Lung microvascular endothelial cell (primary cell): ENCODE measurements around the gene NDUFS1. TPM values are rescaled to one million over a fixed set of nuclear protein-coding genes. Genes with fewer than 3 reads are reported as not detected.
"Not testable (repeated sequence)": the region's sequence is repeated elsewhere in the genome, so short reads cannot be mapped to it uniquely, and the experiment has no call there.

Experiments
- DNase-seq, 2 donors: peaks; one replicate each; pipeline versions ENCODE4 v3.0.0 to v3.0.0-alpha.2; 2010; ENCODE audit warnings: low read depth in 2 of 2
- total RNA-seq: library from RNA; depleted of rRNA; stranded (reverse); fragments of >200 nt; gene quantifications from 2 replicates; pipeline ENCODE4 v1.2.1, GENCODE V29; 2014

NDUFS1 gene
- total RNA-seq, 1 donor from 2014 or later, result 101 TPM

DNA sequence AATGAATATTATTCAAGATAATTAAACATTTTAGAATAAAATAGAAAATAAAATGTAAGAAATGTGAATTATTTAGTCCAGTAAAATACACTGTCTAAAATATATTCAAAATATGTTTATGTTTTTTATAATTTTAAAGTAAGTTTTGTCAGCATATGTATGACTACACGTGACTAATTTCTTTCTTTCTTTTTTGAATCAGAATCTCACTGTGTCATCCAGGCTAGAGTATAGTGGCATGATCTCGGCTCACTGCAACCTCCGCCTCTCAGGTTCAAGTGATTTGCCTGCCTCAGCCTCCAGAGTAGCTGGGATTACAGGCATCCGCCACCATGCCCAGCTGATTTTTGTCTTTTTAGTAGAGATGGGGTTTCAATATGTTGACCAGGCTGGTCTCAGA, 54.2 kb downstream of the NDUFS1 start:
- DNase-seq, result no peak

DNA sequence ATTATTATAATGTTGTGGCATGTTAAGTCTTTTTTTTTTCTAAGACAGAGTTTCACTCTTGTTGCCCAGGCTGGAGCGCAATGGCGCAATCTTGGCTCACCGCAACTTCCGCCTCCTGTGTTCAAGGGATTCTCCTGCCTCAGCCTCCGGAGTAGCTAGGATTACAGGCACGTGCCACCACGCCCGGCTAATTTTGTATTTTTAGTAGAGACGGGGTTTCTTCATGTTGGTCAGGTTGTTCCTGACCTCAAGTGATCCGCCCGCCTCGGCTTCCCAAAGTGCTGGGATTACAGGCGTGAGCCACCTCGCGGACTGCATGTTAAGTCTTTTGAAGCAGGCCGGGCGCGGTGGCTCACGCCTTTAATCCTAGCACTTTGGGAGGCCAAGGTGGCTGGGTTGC, 60.4 kb downstream of the NDUFS1 start:
- not testable (repeated sequence) for DNase-seq

DNA sequence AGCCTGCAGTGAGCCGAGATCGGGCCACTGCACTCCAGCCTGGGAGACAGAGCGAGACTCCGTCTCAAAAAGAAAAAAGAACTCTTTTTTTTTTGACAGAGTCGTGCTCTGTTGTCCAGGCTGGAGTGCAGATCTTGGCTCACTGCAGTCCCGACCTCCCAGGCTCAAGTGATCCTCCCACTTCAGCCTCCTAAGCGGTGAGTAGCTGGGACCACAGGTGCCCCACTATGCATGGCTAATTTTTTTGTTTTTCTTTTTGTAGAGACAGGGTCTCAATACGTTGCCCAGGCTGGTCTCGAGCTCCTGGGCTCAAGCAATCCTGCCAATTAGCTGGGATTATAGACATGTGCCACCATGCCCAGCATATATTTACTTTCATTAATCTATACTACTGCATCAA, 60.8 kb downstream of the NDUFS1 start:
- no peak for DNase-seq

DNA sequence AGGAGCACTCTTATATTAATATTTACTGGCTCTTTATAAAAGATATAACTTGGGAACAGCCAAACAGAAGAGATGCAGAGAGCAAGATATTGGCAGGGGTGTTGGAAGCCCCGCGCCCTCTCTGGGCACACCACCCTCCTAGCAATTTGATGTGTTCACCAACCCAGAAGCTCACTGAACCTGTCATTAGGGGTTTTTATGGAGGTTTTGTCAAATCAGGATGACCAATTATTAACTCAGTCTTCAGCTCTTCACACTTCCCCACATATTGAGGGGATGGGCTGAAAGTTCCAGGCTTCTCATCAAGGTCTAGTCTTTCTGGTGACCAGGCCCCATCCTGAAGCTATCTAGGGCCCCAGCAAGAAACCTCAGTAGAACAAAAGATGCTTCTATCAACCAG, 62.4 kb downstream of the NDUFS1 start:
- DNase-seq, result no peak

DNA sequence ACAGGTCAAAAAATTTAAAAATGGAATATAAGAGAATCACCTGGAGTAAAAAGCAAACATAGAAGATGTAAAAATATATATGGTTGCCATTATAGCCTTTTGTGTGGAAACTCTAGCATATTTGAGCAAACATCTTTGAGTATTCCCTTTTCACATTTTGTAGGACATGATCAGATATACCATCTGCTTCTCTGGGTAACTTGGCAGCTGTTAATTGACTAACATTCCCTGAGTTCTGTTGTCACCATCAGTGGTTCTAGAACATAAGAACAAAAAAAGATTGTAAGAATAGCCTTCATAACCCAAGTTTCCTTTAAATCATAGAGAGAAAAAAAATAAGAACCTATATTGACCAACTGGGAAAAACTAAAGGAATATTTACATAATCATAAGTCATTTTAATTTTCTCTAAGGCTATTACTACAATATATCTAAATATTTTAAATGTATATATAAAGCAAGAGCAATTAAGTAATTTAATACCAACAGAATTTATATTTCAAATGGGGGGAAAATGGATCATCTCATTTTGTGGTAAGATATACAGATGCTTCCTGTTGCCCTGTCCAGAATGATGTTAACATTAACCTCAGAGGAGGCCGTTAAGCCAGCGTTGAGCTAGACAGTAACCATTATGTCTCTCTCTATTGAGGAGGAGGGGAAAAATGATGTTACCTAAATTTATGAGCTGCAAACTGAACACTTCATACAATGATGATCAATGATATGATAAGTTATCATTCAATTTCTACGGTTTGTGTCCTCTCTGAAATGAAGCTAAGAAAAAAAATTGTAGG, 63.5 kb downstream of the NDUFS1 start:
- DNase-seq, result peak in 1 of 2 donors; percentile 12

DNA sequence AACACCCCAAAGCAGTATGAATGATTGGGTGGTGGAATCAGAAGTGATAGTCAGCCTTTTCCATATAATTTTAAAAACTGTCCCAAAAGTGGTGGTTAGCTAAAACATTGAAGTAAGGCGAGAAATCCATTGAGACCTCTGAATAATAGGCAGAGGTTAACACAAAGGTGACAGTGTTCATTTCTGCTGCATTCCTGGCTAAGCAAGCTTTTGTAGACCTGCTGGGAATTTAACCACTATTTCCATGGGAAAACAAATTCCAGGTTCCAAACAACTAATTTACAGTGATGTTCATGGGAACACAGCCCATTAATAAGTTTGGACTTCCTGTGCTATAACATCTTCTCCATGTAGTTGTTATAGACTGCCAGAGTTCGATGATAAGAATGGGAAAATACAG, 66.9 kb downstream of the NDUFS1 start:
- peak in 1 of 2 donors; percentile 40 for DNase-seq

DNA sequence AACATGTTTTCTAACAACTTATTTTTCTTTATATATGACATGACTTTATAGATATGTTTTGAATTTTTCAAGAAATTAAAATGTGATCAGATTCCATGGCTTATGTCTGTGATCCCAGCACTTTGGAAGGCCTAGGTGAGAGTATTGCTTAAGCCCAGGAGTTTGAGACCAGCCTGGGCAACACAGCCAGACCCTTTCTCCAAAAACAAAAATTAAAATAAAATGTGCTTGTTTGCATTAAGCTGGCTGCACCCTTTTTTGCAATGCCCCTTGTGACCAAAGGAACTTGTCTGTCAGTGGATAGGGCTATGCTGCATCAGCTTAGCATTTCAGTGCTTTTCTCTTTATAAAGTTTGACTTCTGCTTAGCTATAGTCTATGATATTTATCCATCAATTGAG, 71.0 kb downstream of the NDUFS1 start:
- DNase-seq, result no peak

DNA sequence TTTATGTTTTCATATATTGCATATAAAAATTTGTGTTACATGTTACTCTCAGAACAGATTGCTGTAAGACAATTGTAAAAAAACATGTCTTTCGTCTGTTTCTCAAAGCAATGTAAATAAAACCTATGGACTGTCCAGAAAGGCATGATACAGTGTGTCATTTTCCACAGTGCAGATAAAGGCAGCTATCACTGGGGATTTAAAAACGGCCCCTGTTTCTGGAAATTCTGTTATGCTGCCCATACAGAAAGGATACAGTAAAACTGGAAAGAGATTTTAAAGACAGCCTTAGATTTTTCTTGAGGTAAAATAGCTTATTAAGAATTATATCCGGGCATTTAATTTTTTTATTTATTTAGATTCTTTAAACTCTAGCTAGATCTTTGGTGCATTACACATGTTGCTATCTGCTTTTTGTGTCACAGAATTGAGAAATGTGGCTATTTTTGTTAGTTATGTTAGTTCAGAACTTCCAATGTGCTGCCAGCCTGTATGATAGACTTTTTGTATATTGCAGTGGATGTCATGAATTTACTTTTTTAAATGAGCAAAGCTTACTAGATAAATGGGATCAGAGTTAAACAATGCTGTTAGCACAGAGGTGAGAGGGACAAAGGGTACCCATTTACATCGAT, 72.4 kb downstream of the NDUFS1 start:
- peak; percentile 34 to 38 for DNase-seq

DNA sequence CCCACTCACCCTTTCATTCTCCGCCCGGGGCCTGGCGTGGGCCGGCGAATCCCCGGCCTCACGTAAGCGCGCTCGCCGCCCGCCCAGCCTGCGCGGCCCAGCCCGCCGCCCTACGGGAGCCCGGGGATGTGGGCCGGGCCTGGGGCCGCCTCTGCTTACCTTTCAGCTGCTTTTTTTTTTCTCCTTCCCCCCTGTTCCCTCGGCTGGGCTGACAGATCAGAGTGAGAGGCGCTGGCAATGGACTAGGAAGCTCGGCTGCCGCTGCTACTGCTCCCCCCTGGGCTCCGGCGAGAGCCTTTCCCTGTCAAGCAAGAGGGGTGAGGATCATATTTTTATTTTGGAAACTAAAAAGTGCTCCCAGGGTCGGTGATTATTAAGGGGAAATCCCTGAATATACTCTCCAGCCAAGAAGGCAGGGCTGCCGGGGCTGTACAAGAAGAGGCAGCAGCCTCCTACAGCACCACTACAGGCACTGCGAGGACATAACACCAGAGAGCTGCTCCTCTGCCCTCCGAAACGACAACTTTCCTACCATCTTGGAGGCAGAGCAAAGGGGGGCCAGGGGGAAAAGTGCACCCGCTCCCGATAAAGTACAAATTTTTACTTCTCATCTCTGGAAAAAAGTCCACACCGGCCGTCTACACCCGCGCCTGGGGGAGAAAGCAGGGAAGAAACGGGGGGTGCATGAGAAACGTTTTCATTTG, 73.3 kb downstream of the NDUFS1 start, which contains the start of gene INO80D:
Gene INO80D (minus strand): TSS at position 433 of the 704 bp plus-strand sequence. CDS start 23,158 bp downstream, outside the sequence.
- peak; percentile 89 to 90 for DNase-seq

DNA sequence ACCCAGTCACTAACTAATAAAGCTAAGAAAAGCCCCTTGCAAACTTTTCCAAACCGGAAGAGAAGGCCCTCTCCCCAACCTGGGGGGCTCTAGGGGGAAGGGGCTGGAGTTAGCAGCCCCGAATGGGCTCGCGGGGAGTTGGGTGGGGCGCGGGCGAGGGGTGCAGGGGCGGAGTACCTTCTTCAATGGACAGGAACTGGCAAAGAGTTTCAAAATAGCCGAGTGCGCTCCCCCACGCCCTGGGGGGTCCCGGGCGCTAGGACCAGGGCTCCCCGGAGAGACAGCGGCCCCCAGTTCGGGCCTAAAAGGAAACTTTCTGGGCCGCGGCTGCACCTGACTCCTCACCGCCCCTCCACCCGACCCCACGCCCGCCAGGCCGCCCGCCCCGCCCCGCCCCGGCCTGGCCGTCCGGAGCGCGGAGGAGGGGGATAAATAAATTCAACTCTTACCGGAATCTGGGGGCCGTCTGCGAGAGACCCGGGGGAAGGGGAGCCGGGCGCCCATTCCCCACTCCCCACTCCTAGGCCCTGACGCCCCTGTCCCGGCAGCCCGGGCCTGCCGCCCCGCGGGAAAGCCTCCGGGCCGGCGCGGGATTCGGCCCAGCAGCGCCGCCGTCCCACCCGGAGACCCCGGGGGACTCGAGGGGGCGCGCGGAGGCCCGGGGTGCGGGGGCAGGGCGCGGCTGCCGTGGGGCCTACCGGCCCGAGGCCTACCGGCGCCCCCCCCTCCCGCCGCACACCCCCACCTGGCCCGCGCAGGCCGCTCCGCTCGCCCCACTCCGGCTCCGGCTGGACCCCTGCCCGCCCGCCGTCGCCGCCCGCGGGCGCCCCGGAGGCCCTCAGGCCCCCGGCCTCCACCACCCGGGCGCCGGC, 74.1 kb downstream of the NDUFS1 start:
- DNase-seq, result peak; percentile 26 to 53

DNA sequence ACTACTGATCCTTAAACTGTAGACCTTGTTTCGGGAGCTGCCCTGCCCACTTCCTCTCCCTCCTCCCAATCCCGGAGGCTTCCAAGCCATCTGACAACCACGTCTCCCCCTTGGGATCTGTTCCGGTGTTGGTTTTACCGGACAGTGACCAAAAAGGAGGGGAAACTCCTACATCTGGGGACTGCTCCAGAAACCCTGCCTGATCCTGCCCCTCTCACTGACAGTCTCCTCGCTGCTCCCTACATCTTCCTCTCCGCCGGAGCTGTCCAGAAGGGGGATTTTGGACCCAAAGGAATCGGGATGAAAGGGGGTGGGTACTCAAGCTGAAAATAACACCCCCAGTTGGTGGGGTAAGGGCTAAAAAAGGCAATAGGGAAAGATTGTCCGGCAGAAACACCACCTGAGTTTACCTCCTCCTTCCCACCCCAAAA, 74.8 kb downstream of the NDUFS1 start:
- peak; percentile 39 to 78 for DNase-seq

DNA sequence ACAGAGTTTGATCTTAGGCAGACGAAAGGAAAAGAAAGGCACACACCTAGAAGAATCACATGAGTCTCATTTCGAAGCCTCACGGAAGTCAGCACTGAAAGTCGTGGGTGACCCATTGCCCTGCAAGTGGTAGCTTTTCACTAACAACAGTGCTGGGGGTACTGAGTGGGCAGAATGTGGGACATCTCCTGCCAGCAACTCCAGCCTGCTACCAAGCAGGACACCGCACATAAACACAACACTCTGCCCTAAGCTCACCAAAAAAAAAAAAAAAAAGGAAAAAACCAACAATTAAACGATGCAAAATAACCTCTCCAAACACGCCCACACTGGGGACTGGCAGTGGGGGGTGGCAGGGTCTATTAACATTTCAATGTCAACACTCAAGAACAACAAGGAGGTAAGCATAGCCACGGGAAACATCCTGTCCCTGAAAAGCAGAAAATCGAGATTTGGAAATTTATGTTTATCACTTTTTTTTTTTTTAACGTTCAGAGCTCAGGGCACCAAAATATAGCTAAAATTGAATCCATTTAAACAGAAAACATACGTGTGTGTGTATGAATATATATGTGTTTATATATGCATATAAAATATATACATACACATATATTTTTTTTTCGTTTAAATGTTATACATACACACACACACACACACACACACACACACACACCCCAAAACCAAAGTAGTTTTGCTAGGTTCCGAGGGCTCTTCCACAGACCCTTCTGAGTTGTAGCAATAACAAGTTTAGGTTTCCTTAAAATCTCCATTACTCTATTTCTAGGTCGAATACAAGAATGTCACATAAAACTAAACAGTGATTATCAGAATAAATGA, 75.4 kb downstream of the NDUFS1 start:
- peak; percentile 25 to 37 for DNase-seq

DNA sequence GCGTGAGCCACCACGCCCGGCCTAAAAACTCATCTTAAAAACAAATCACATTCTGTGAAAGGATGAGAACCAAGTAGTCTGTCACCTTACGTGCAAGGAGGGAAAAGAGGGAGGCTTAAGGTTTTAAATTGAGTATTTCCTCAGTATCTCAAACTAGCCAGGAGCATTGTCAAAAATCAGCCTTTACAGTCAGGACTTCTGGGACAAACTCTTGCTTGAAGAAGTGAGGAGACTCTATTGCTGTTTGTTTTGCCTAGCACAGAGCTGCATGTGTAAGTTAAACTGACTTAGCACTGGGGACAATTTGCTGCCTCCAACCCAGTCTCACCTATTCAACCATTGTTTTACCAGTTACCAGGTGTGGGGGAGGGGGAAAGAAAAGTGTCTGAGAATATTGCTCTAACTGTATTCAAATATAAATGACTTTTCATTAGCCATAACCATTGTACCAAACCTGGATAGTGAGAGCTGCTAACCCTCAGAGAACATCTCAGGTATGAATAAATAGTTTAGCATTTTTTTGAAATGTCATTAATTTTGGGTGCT, 76.9 kb downstream of the NDUFS1 start:
- no peak for DNase-seq

DNA sequence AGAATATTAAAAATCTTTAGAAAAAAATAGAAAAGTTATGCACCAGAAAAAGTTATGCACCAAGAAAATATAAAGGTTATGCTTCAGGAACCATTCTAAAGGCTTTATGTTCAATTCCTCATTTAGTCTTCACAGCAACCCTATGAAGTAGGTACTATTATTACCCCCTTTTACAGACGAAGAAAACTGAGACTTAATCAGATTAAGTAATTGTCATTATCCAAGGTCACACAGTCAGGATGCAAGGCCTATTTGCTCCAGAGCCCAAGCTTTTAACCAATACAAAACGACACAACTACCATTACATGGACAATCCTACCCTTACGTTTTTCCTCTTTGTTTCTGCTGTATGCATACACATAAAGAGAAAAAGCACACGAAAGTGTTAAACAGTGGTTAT, 78.3 kb downstream of the NDUFS1 start:
- DNase-seq, result no peak

DNA sequence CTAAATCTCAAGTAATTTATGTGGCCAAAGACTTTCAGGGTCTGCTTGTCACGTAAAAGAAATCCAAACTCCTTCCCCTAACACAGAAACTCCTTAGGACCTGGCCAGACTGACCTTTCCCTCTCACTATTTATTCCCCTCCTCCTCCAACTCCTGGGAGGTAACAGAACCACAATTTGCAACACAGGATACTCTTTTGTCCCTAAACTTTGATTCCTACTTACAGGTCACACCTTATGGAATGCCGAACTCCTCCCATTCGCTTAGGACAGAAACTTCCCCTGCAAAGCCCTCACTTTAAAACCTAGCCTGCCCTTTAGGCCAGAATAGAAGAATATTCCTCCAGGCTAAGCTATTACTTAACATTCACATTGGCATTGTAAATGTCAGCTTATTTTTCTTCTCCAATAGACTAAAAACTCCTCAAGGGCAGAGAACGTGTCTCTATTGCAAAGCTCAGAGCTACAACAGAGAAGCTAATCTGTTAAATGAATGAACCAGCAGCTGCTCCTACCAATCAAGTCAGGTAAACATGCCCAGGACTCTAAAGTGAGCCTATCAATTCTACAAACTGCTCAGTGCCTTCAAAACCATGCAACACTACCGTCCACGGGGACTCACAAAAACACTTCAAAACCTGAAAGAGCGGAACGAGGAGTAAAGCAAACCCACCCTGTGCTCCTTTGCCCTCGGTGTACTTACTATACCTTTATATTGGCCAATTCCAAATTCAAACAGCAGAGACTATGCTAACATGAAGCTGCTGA, 79.4 kb downstream of the NDUFS1 start:
- no peak for DNase-seq

DNA sequence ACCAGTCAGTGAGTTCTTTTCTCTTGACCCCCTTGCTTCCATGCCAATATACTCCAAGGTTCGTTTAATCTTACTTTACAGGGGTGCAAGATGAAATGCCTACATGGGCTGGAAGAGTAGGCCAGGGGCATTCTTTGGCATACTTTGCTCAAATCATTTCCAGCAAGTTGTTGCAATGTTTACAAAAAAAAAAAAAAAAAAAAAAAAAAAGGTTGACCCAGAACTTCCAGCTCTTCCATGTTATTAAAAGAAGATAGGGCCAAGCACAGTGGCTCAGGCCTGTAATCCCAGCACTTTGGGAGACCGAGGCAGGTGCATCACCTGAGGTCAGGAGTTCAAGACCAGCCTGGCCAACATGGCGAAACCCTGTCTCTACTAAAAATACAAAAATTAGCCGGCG, 81.4 kb downstream of the NDUFS1 start:
- not testable (repeated sequence) for DNase-seq

DNA sequence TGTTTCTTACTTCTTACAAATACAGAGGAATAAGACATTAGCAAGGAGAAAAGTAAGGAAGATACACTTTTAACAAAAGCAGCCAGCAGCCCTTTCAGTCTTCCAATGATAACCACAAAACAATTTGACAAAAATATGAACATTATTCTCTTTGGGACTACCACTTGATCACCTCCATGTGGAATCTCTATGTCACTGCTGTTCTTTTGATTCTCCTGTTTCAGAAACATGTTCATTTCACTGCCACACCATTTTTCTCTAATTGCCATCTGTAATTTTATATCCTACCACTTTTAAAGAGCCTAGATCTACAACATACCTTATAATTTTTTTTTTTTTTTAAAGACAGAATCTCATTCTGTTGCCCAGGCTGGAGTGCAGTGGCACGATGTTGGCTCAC, 84.1 kb downstream of the NDUFS1 start:
- DNase-seq, result no peak

DNA sequence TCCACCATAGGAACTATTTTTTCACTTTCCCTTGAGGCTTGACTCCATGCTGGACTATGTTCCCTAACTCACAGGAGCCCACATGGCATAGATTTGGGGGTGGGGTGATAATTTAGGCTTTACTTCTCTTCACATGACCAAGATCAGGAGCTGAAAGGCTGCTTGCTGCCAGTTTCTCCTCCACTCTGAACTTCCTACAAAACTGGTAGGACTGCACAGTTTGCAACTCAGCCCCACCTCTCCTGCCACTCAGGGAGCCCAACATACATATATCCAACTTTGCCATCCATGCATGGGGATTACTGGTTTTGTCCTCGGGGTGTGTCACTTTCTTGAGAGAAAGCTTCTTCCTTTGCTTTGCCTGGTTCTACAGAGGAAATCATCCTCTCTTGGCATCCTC, 87.4 kb downstream of the NDUFS1 start:
- no peak for DNase-seq

DNA sequence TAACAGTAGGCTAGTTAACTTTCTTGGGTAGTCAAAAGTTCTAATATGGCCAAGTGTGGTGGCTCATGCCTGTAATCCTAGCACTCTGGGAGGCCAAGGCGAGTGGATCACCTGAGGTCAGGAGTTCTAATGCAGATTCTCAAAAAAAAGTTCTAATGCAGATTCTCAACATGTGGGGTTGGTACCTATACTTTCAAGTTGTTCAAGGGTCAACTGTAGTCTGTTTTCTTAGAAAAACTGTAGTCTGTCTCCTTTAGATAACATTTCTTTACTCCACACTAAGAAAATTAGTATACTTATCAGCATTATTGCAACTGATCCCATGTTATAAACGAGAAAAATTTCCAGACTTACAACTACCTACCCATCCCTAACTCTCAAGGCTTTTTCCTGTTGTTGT, 89.8 kb downstream of the NDUFS1 start:
- no peak for DNase-seq
